ENCODE data around the gene PTPRM.

Gene PTPRM

GRCh38 chr18:8330575-8330974 is 763.5 kb downstream of the PTPRM start:
- Histone ChIP-seq H2AFZ (ENCODE audit: low read depth, low read length) (no peak overlapping the region), H3K27ac (ENCODE audit: low read length, poor library complexity, severe bottlenecking) (no peak overlapping the region), H3K23ac (ENCODE audit: low read length in 2 of 2) (no peak overlapping the region), H2BK120ac (ENCODE audit: low read depth, low read length) (no peak overlapping the region), H2BK12ac (ENCODE audit: low read length in 2 of 2) (no peak overlapping the region), H3K36me3 (ENCODE audit: control insufficient read depth in 1 of 2, insufficient read depth in 2 of 2, low read depth in 1 of 2, low read length in 2 of 2) (peaks cover under 1 to 13% of the 10 kb centered on the region in 2 experiments), H3K4me3 (ENCODE audit: insufficient read depth in 1 of 2, low read depth in 1 of 2, low read length in 2 of 2) (no peak overlapping the region), H3K4me1 (ENCODE audit: control insufficient read depth, insufficient read depth, low read depth, low read length) (no peaks in the 10 kb centered on the region), H4K91ac (ENCODE audit: low read length) (no peak overlapping the region), H3K79me1 (replicated peaks; ENCODE audit: low read length, poor library complexity, severe bottlenecking) (peaks cover 1% of the 10 kb centered on the region), H2BK5ac (ENCODE audit: low read depth, low read length, poor library complexity, severe bottlenecking) (no peak overlapping the region), H4K8ac (ENCODE audit: low read length) (no peak overlapping the region), H2BK15ac (ENCODE audit: low read depth, poor library complexity, severe bottlenecking) (no peak overlapping the region), H3K27me3 (ENCODE audit: control insufficient read depth in 1 of 2, insufficient read depth in 1 of 2, low read length in 2 of 2) (no peaks in the 10 kb centered on the region), H3K9me3 (ENCODE audit: control insufficient read depth, low read length) (no peaks in the 10 kb centered on the region), H3K4me2 (ENCODE audit: low read length, poor library complexity, severe bottlenecking) (no peak overlapping the region), H2AK5ac (ENCODE audit: low read length, severe bottlenecking) (no peak overlapping the region), H3K4ac (ENCODE audit: low read depth in 1 of 2, low read length in 2 of 2) (no peak overlapping the region), H3K18ac (ENCODE audit: low read depth in 1 of 2, low read length in 2 of 2) (no peak overlapping the region), H3K14ac (ENCODE audit: low read length in 2 of 2) (no peak overlapping the region), H3K9ac (ENCODE audit: low read length) (no peak overlapping the region)
- no peak for DNase-seq
- 88% methylated on average over 10 of the region's 10 CpGs for WGBS

- H3K4ac ChIP-seq (ENCODE audit: low read depth in 1 of 2, low read length in 2 of 2): no peak overlapping the region
- H2BK120ac ChIP-seq (ENCODE audit: low read depth, low read length): no peak overlapping the region
- no peak overlapping the region for H3K18ac ChIP-seq (ENCODE audit: low read depth in 1 of 2, low read length in 2 of 2)
- no peaks in the 10 kb centered on the region for H3K27me3 ChIP-seq (ENCODE audit: control insufficient read depth in 1 of 2, insufficient read depth in 1 of 2, low read length in 2 of 2)
- H2BK5ac ChIP-seq (ENCODE audit: low read depth, low read length, poor library complexity, severe bottlenecking): no peak overlapping the region
- no peak overlapping the region for H3K4me2 ChIP-seq (ENCODE audit: low read length, poor library complexity, severe bottlenecking)
- H3K79me1 ChIP-seq (replicated peaks; ENCODE audit: low read length, poor library complexity, severe bottlenecking): peaks cover 2% of the 10 kb centered on the region
- no peak overlapping the region for H4K8ac ChIP-seq (ENCODE audit: low read length)
- WGBS: 92% methylated on average over 3 of the region's 4 CpGs
- H3K9me3 ChIP-seq (ENCODE audit: control insufficient read depth, low read length): no peaks in the 10 kb centered on the region
- no peak overlapping the region for H2BK15ac ChIP-seq (ENCODE audit: low read depth, poor library complexity, severe bottlenecking)
- no peak overlapping the region for H3K23ac ChIP-seq (ENCODE audit: low read length in 2 of 2)
- no peak for DNase-seq
- no peak overlapping the region for H2AFZ ChIP-seq (ENCODE audit: low read depth, low read length)
- H3K4me1 ChIP-seq (ENCODE audit: control insufficient read depth, insufficient read depth, low read depth, low read length): no peaks in the 10 kb centered on the region
- H3K9ac ChIP-seq (ENCODE audit: low read length): no peak overlapping the region
- no peak overlapping the region for H2BK12ac ChIP-seq (ENCODE audit: low read length in 2 of 2)
- H3K14ac ChIP-seq (ENCODE audit: low read length in 2 of 2): no peak overlapping the region
- no peak overlapping the region for H3K4me3 ChIP-seq (ENCODE audit: insufficient read depth in 1 of 2, low read depth in 1 of 2, low read length in 2 of 2)
- H2AK5ac ChIP-seq (ENCODE audit: low read length, severe bottlenecking): no peak overlapping the region
- H3K36me3 ChIP-seq (ENCODE audit: control insufficient read depth in 1 of 2, insufficient read depth in 2 of 2, low read depth in 1 of 2, low read length in 2 of 2): peaks cover 0 to 13% of the 10 kb centered on the region in 2 experiments
- H4K91ac ChIP-seq (ENCODE audit: low read length): no peak overlapping the region
- no peak overlapping the region for H3K27ac ChIP-seq (ENCODE audit: low read length, poor library complexity, severe bottlenecking)
Observed at GRCh38 chr18:8332286-8332685, 765.2 kb downstream of the PTPRM start.

- H3K14ac ChIP-seq (ENCODE audit: low read length in 2 of 2): peak overlapping the region in 1 of 2 experiments; percentile 31
- H3K4ac ChIP-seq (ENCODE audit: low read depth in 1 of 2, low read length in 2 of 2): no peak overlapping the region
- 96% methylated on average over 1 of the region's 1 CpG for WGBS
- H2AFZ ChIP-seq (ENCODE audit: low read depth, low read length): no peak overlapping the region
- H2BK120ac ChIP-seq (ENCODE audit: low read depth, low read length): no peak overlapping the region
- H3K9ac ChIP-seq (ENCODE audit: low read length): no peak overlapping the region
- no peak overlapping the region for H4K91ac ChIP-seq (ENCODE audit: low read length)
- H2BK15ac ChIP-seq (ENCODE audit: low read depth, poor library complexity, severe bottlenecking): no peak overlapping the region
- H2BK12ac ChIP-seq (ENCODE audit: low read length in 2 of 2): no peak overlapping the region
- DNase-seq: no peak
- no peak overlapping the region for H3K27ac ChIP-seq (ENCODE audit: low read length, poor library complexity, severe bottlenecking)
- no peaks in the 10 kb centered on the region for H3K27me3 ChIP-seq (ENCODE audit: control insufficient read depth in 1 of 2, insufficient read depth in 1 of 2, low read length in 2 of 2)
- peaks cover 7% of the 10 kb centered on the region for H3K79me1 ChIP-seq (replicated peaks; ENCODE audit: low read length, poor library complexity, severe bottlenecking)
- H3K4me3 ChIP-seq (ENCODE audit: insufficient read depth in 1 of 2, low read depth in 1 of 2, low read length in 2 of 2): no peak overlapping the region
- H3K18ac ChIP-seq (ENCODE audit: low read depth in 1 of 2, low read length in 2 of 2): no peak overlapping the region
- no peak overlapping the region for H4K8ac ChIP-seq (ENCODE audit: low read length)
- H3K36me3 ChIP-seq (ENCODE audit: control insufficient read depth in 1 of 2, insufficient read depth in 2 of 2, low read depth in 1 of 2, low read length in 2 of 2): peaks cover 0 to 16% of the 10 kb centered on the region in 2 experiments
- H2BK5ac ChIP-seq (ENCODE audit: low read depth, low read length, poor library complexity, severe bottlenecking): no peak overlapping the region
- no peaks in the 10 kb centered on the region for H3K9me3 ChIP-seq (ENCODE audit: control insufficient read depth, low read length)
- no peak overlapping the region for H2AK5ac ChIP-seq (ENCODE audit: low read length, severe bottlenecking)
- no peaks in the 10 kb centered on the region for H3K4me1 ChIP-seq (ENCODE audit: control insufficient read depth, insufficient read depth, low read depth, low read length)
- no peak overlapping the region for H3K4me2 ChIP-seq (ENCODE audit: low read length, poor library complexity, severe bottlenecking)
- no peak overlapping the region for H3K23ac ChIP-seq (ENCODE audit: low read length in 2 of 2)
Observed at GRCh38 chr18:8333961-8334360, 766.8 kb downstream of the PTPRM start.

- H3K4me3 ChIP-seq (ENCODE audit: insufficient read depth in 1 of 2, low read depth in 1 of 2, low read length in 2 of 2): no peak overlapping the region
- H2AK5ac ChIP-seq (ENCODE audit: low read length, severe bottlenecking): no peak overlapping the region
- H3K9ac ChIP-seq (ENCODE audit: low read length): no peak overlapping the region
- H3K14ac ChIP-seq (ENCODE audit: low read length in 2 of 2): no peak overlapping the region
- H3K27me3 ChIP-seq (ENCODE audit: control insufficient read depth in 1 of 2, insufficient read depth in 1 of 2, low read length in 2 of 2): no peaks in the 10 kb centered on the region
- no peak overlapping the region for H2BK15ac ChIP-seq (ENCODE audit: low read depth, poor library complexity, severe bottlenecking)
- H4K8ac ChIP-seq (ENCODE audit: low read length): no peak overlapping the region
- no peak overlapping the region for H4K91ac ChIP-seq (ENCODE audit: low read length)
- no peak for DNase-seq
- H3K23ac ChIP-seq (ENCODE audit: low read length in 2 of 2): no peak overlapping the region
- no peak overlapping the region for H3K4ac ChIP-seq (ENCODE audit: low read depth in 1 of 2, low read length in 2 of 2)
- peaks cover 0 to 16% of the 10 kb centered on the region in 2 experiments for H3K36me3 ChIP-seq (ENCODE audit: control insufficient read depth in 1 of 2, insufficient read depth in 2 of 2, low read depth in 1 of 2, low read length in 2 of 2)
- no peak overlapping the region for H2BK5ac ChIP-seq (ENCODE audit: low read depth, low read length, poor library complexity, severe bottlenecking)
- H3K4me1 ChIP-seq (ENCODE audit: control insufficient read depth, insufficient read depth, low read depth, low read length): peaks cover 8% of the 10 kb centered on the region
- no peaks in the 10 kb centered on the region for H3K9me3 ChIP-seq (ENCODE audit: control insufficient read depth, low read length)
- WGBS: 84% methylated on average over 3 of the region's 3 CpGs
- no peak overlapping the region for H3K18ac ChIP-seq (ENCODE audit: low read depth in 1 of 2, low read length in 2 of 2)
- H2BK120ac ChIP-seq (ENCODE audit: low read depth, low read length): no peak overlapping the region
- H2BK12ac ChIP-seq (ENCODE audit: low read length in 2 of 2): no peak overlapping the region
- H2AFZ ChIP-seq (ENCODE audit: low read depth, low read length): no peak overlapping the region
- no peak overlapping the region for H3K27ac ChIP-seq (ENCODE audit: low read length, poor library complexity, severe bottlenecking)
- peaks cover 10% of the 10 kb centered on the region for H3K79me1 ChIP-seq (replicated peaks; ENCODE audit: low read length, poor library complexity, severe bottlenecking)
- no peak overlapping the region for H3K4me2 ChIP-seq (ENCODE audit: low read length, poor library complexity, severe bottlenecking)
Observed at GRCh38 chr18:8337211-8337610, 770.1 kb downstream of the PTPRM start.

All from mesenchymal stem cell (in vitro differentiated cells and primary cell).